WTC11 (cell line): ENCODE measurements around the gene MEPCE. TPM values are rescaled to one million over a fixed set of nuclear protein-coding genes. Genes with fewer than 3 reads are reported as not detected.

Source experiments
- CBFB ChIP-seq: sonication (generic); formaldehyde crosslinking; IDR thresholded peaks from 2 replicates; pipeline ENCODE4 v1.8.1; 2022; ENCODE audit warnings: mild to moderate bottlenecking, low read depth, missing genetic modification reagents
- E2F4 ChIP-seq: sonication (generic); formaldehyde crosslinking; IDR thresholded peaks from 2 replicates; pipeline ENCODE4 v1.8.1; 2022; ENCODE audit warnings: low read depth, mild to moderate bottlenecking, moderate library complexity, missing genetic modification reagents, borderline replicate concordance
- ESRRA ChIP-seq: sonication (generic); formaldehyde crosslinking; IDR thresholded peaks from 2 replicates; pipeline ENCODE4 v1.8.1; 2022; ENCODE audit warnings: mild to moderate bottlenecking, missing genetic modification reagents, borderline replicate concordance
- GRHL2 ChIP-seq: fragments of 250-450 bp; sonication (Bioruptor Pico); IDR thresholded peaks from 2 replicates; pipeline ENCODE4 v1.8.0; 2022; ENCODE audit warnings: mild to moderate bottlenecking, moderate library complexity; ENCODE audit not compliant: insufficient replicate concordance, severe bottlenecking
- MYBL2 ChIP-seq: sonication (generic); formaldehyde crosslinking; IDR thresholded peaks from 2 replicates; pipeline ENCODE4 v1.8.1; 2023; ENCODE audit warnings: mild to moderate bottlenecking, moderate library complexity, missing genetic modification reagents
- NFATC4 ChIP-seq: fragments of 250-450 bp; sonication (Bioruptor Pico); IDR thresholded peaks from 2 replicates; pipeline ENCODE4 v1.9.0; 2021; ENCODE audit warnings: mild to moderate bottlenecking
- SP1 ChIP-seq: sonication (generic); formaldehyde crosslinking; conservative IDR thresholded peaks from 2 replicates; pipeline ENCODE4 v1.8.1; 2022; ENCODE audit warnings: missing genetic modification reagents
- STAT6 ChIP-seq: sonication (generic); formaldehyde crosslinking; conservative IDR thresholded peaks from 2 replicates; pipeline ENCODE4 v1.8.1; 2023; ENCODE audit warnings: mild to moderate bottlenecking, low read depth, missing genetic modification reagents, moderate library complexity
- TEAD4 ChIP-seq: sonication (generic); formaldehyde crosslinking; IDR thresholded peaks from 2 replicates; pipeline ENCODE4 v1.8.0; 2022; ENCODE audit warnings: mild to moderate bottlenecking, missing genetic modification reagents
- ZNF138 ChIP-seq: sonication (generic); formaldehyde crosslinking; conservative IDR thresholded peaks from 2 replicates; pipeline ENCODE4 v1.8.1; 2022; ENCODE audit warnings: mild to moderate bottlenecking, moderate library complexity, missing genetic modification reagents
- ZNF263 ChIP-seq: sonication (generic); formaldehyde crosslinking; IDR thresholded peaks from 2 replicates; pipeline ENCODE4 v1.8.1; 2022; ENCODE audit warnings: low read depth, mild to moderate bottlenecking, moderate library complexity, missing genetic modification reagents
- ZNF671 ChIP-seq: fragments of 250-450 bp; sonication (Bioruptor Pico); IDR thresholded peaks from 2 replicates; pipeline ENCODE4 v1.8.0; 2021; ENCODE audit warnings: mild to moderate bottlenecking
- total RNA-seq: library from RNA; stranded (reverse); gene quantifications from 3 replicates; pipeline ENCODE4 v1.2.3, GENCODE V29; 2021
- TF ChIP-seq, protein P1 (sequence below): sonication (generic); formaldehyde crosslinking; conservative IDR thresholded peaks from 2 replicates; pipeline ENCODE4 v1.8.1; 2022; ENCODE audit warnings: mild to moderate bottlenecking, missing genetic modification reagents
- TF ChIP-seq, protein P2 (sequence below): fragments of 250-450 bp; sonication (Bioruptor Pico); IDR thresholded peaks from 2 replicates; pipeline ENCODE4 v1.9.0; 2021; ENCODE audit warnings: mild to moderate bottlenecking
- TF ChIP-seq, protein P3 (sequence below): sonication (generic); formaldehyde crosslinking; IDR thresholded peaks from 2 replicates; pipeline ENCODE4 v1.8.1; 2023; ENCODE audit warnings: mild to moderate bottlenecking, missing genetic modification reagents, moderate library complexity
- TF ChIP-seq, protein P4 (sequence below): sonication (generic); formaldehyde crosslinking; IDR thresholded peaks from 2 replicates; pipeline ENCODE4 v1.8.0; 2022; ENCODE audit warnings: mild to moderate bottlenecking, missing genetic modification reagents
- TF ChIP-seq, protein P5 (sequence below): sonication (generic); formaldehyde crosslinking; IDR thresholded peaks from 2 replicates; pipeline ENCODE4 v1.8.0; 2022; ENCODE audit warnings: missing genetic modification reagents
- TF ChIP-seq, protein P6 (sequence below): fragments of 250-450 bp; sonication (Bioruptor Pico); IDR thresholded peaks from 2 replicates; pipeline ENCODE4 v1.9.0; 2021; ENCODE audit warnings: mild to moderate bottlenecking, borderline replicate concordance

Gene MEPCE
- total RNA-seq, 1 experiment from 2014 or later = 41.9 TPM

- TF ChIP-seq, protein P1, sequence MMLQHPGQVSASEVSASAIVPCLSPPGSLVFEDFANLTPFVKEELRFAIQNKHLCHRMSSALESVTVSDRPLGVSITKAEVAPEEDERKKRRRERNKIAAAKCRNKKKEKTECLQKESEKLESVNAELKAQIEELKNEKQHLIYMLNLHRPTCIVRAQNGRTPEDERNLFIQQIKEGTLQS = no peak
- TF ChIP-seq, protein P2, sequence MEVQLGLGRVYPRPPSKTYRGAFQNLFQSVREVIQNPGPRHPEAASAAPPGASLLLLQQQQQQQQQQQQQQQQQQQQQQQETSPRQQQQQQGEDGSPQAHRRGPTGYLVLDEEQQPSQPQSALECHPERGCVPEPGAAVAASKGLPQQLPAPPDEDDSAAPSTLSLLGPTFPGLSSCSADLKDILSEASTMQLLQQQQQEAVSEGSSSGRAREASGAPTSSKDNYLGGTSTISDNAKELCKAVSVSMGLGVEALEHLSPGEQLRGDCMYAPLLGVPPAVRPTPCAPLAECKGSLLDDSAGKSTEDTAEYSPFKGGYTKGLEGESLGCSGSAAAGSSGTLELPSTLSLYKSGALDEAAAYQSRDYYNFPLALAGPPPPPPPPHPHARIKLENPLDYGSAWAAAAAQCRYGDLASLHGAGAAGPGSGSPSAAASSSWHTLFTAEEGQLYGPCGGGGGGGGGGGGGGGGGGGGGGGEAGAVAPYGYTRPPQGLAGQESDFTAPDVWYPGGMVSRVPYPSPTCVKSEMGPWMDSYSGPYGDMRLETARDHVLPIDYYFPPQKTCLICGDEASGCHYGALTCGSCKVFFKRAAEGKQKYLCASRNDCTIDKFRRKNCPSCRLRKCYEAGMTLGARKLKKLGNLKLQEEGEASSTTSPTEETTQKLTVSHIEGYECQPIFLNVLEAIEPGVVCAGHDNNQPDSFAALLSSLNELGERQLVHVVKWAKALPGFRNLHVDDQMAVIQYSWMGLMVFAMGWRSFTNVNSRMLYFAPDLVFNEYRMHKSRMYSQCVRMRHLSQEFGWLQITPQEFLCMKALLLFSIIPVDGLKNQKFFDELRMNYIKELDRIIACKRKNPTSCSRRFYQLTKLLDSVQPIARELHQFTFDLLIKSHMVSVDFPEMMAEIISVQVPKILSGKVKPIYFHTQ (CRISPR knock-in tag) = 0 out of 2 replicates have a peak, but pooled peaks have one; percentile 3
- no peak for TF ChIP-seq NFATC4
- TF ChIP-seq, protein P3, sequence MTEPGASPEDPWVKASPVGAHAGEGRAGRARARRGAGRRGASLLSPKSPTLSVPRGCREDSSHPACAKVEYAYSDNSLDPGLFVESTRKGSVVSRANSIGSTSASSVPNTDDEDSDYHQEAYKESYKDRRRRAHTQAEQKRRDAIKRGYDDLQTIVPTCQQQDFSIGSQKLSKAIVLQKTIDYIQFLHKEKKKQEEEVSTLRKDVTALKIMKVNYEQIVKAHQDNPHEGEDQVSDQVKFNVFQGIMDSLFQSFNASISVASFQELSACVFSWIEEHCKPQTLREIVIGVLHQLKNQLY (CRISPR knock-in tag) = no peak
- no peak for TF ChIP-seq GRHL2 (CRISPR knock-in tag)
- no peak; the same call in 1 of the 2 replicates for TF ChIP-seq MYBL2 (CRISPR knock-in tag)
- TF ChIP-seq, protein P4, sequence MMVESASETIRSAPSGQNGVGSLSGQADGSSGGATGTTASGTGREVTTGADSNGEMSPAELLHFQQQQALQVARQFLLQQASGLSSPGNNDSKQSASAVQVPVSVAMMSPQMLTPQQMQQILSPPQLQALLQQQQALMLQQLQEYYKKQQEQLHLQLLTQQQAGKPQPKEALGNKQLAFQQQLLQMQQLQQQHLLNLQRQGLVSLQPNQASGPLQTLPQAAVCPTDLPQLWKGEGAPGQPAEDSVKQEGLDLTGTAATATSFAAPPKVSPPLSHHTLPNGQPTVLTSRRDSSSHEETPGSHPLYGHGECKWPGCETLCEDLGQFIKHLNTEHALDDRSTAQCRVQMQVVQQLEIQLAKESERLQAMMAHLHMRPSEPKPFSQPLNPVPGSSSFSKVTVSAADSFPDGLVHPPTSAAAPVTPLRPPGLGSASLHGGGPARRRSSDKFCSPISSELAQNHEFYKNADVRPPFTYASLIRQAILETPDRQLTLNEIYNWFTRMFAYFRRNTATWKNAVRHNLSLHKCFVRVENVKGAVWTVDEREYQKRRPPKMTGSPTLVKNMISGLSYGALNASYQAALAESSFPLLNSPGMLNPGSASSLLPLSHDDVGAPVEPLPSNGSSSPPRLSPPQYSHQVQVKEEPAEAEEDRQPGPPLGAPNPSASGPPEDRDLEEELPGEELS (CRISPR knock-in tag) = no peak; the same call in 1 of the 2 replicates
- TF ChIP-seq, protein P5, sequence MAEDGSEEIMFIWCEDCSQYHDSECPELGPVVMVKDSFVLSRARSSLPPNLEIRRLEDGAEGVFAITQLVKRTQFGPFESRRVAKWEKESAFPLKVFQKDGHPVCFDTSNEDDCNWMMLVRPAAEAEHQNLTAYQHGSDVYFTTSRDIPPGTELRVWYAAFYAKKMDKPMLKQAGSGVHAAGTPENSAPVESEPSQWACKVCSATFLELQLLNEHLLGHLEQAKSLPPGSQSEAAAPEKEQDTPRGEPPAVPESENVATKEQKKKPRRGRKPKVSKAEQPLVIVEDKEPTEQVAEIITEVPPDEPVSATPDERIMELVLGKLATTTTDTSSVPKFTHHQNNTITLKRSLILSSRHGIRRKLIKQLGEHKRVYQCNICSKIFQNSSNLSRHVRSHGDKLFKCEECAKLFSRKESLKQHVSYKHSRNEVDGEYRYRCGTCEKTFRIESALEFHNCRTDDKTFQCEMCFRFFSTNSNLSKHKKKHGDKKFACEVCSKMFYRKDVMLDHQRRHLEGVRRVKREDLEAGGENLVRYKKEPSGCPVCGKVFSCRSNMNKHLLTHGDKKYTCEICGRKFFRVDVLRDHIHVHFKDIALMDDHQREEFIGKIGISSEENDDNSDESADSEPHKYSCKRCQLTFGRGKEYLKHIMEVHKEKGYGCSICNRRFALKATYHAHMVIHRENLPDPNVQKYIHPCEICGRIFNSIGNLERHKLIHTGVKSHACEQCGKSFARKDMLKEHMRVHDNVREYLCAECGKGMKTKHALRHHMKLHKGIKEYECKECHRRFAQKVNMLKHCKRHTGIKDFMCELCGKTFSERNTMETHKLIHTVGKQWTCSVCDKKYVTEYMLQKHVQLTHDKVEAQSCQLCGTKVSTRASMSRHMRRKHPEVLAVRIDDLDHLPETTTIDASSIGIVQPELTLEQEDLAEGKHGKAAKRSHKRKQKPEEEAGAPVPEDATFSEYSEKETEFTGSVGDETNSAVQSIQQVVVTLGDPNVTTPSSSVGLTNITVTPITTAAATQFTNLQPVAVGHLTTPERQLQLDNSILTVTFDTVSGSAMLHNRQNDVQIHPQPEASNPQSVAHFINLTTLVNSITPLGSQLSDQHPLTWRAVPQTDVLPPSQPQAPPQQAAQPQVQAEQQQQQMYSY = 0 out of 2 replicates have a peak, but pooled peaks have one; percentile 11
- no peak for TF ChIP-seq ZNF138 (CRISPR knock-in tag)
- 0 out of 2 replicates have a peak, but pooled peaks have one; percentile 47 for TF ChIP-seq ZNF671 (CRISPR knock-in tag)
- TF ChIP-seq STAT6 (CRISPR knock-in tag) = no peak
- no peak for TF ChIP-seq CBFB (CRISPR knock-in tag)
- TF ChIP-seq SP1 (CRISPR knock-in tag) = no peak
- TF ChIP-seq ESRRA (CRISPR knock-in tag) = peak; percentile 81
- TF ChIP-seq TEAD4 = no peak
- no peak for TF ChIP-seq ZNF263 (CRISPR knock-in tag)
- TF ChIP-seq E2F4 = no peak
- TF ChIP-seq, protein P6, sequence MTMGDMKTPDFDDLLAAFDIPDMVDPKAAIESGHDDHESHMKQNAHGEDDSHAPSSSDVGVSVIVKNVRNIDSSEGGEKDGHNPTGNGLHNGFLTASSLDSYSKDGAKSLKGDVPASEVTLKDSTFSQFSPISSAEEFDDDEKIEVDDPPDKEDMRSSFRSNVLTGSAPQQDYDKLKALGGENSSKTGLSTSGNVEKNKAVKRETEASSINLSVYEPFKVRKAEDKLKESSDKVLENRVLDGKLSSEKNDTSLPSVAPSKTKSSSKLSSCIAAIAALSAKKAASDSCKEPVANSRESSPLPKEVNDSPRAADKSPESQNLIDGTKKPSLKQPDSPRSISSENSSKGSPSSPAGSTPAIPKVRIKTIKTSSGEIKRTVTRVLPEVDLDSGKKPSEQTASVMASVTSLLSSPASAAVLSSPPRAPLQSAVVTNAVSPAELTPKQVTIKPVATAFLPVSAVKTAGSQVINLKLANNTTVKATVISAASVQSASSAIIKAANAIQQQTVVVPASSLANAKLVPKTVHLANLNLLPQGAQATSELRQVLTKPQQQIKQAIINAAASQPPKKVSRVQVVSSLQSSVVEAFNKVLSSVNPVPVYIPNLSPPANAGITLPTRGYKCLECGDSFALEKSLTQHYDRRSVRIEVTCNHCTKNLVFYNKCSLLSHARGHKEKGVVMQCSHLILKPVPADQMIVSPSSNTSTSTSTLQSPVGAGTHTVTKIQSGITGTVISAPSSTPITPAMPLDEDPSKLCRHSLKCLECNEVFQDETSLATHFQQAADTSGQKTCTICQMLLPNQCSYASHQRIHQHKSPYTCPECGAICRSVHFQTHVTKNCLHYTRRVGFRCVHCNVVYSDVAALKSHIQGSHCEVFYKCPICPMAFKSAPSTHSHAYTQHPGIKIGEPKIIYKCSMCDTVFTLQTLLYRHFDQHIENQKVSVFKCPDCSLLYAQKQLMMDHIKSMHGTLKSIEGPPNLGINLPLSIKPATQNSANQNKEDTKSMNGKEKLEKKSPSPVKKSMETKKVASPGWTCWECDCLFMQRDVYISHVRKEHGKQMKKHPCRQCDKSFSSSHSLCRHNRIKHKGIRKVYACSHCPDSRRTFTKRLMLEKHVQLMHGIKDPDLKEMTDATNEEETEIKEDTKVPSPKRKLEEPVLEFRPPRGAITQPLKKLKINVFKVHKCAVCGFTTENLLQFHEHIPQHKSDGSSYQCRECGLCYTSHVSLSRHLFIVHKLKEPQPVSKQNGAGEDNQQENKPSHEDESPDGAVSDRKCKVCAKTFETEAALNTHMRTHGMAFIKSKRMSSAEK (CRISPR knock-in tag) = no peak
Observed at GRCh38 chr7:100435401-100436304, 6.0 kb downstream of the MEPCE start (continued).
